OCI-LY7 (cell line): ENCODE measurements around the gene ALK. TPM values are rescaled to one million over a fixed set of nuclear protein-coding genes. Genes with fewer than 3 reads are reported as not detected.

Experiments used
- BruUV-seq: library from RNA; stranded (reverse); fragments of 400-500 nt; replicated peaks from 2 replicates; lab custom pipeline; 2021; lab: Mats Ljungman, UMichigan
- CTCF ChIA-PET: fragments of 300-600 bp; sonication (Branson Sonifier 250); formaldehyde crosslinking; loops from one replicate; lab custom pipeline; 2022; ENCODE audit warnings: antibody characterized with exemption; ENCODE audit not compliant: unreplicated experiment; lab: Charles Lee
- POLR2A ChIA-PET: fragments of 300-600 bp; sonication (Branson Sonifier 250); formaldehyde crosslinking; loops from one replicate; lab custom pipeline; 2022; ENCODE audit warnings: antibody characterized with exemption; lab: Charles Lee
- DNase-seq: peaks from one replicate; pipeline ENCODE4 v3.0.0-alpha.2; 2015; ENCODE audit warnings: low spot score
- H2AFZ ChIP-seq: fragments of 200-600 bp; sonication (generic), shearing (Covaris generic); 2 replicates; pipeline ENCODE4 v1.6.1; 2014; ENCODE audit warnings: mild to moderate bottlenecking, antibody characterized with exemption, low read length, moderate library complexity
- H3K27ac ChIP-seq: fragments of 200-600 bp; sonication (generic); 2 replicates; pipeline ENCODE4 v1.5.1; 2014; ENCODE audit warnings: mixed run types, low read depth, mild to moderate bottlenecking, moderate library complexity, low read length, inconsistent platforms; ENCODE audit not compliant: poor library complexity, severe bottlenecking
- H3K36me3 ChIP-seq: fragments of 200-600 bp; sonication (generic); 2 replicates; pipeline ENCODE4 v1.6.1; 2014; ENCODE audit warnings: mild to moderate bottlenecking, antibody characterized with exemption, low read length, moderate library complexity, mixed read lengths; ENCODE audit not compliant: insufficient read depth
- H3K4me1 ChIP-seq: fragments of 200-600 bp; sonication (generic); 2 replicates; pipeline ENCODE4 v1.5.1; 2014; ENCODE audit warnings: mild to moderate bottlenecking, low read length; ENCODE audit not compliant: insufficient read depth, poor library complexity, severe bottlenecking
- H3K4me2 ChIP-seq: fragments of 200-600 bp; sonication (generic); 2 replicates; pipeline ENCODE4 v1.6.1; 2014; ENCODE audit warnings: mild to moderate bottlenecking, low read length
- H3K4me3 ChIP-seq: fragments of 200-600 bp; sonication (generic); 2 replicates; pipeline ENCODE4 v1.5.1; 2014; ENCODE audit warnings: mild to moderate bottlenecking, low read depth, low read length; ENCODE audit not compliant: poor library complexity, severe bottlenecking
- H3K79me2 ChIP-seq: fragments of 200-600 bp; sonication (generic); 2 replicates; pipeline ENCODE4 v1.6.1; 2016; ENCODE audit warnings: low read depth, mild to moderate bottlenecking, low read length, moderate library complexity, mixed read lengths; ENCODE audit not compliant: insufficient read depth
- H3K9me2 ChIP-seq: fragments of 200-600 bp; sonication (generic); 2 replicates; pipeline ENCODE4 v1.6.1; 2016; ENCODE audit warnings: mild to moderate bottlenecking, low read length, mixed read lengths; ENCODE audit not compliant: insufficient read depth
- H3K9me3 ChIP-seq: fragments of 200-600 bp; sonication (generic); 2 replicates; pipeline ENCODE4 v1.6.1; 2014; ENCODE audit warnings: mild to moderate bottlenecking, mixed run types, low read length, mixed read lengths
- H4K20me1 ChIP-seq: fragments of 200-600 bp; sonication (generic); 2 replicates; pipeline ENCODE4 v1.6.1; 2014; ENCODE audit warnings: mild to moderate bottlenecking, antibody characterized with exemption, low read length, moderate library complexity, mixed read lengths; ENCODE audit not compliant: insufficient read depth
- CTCF ChIP-seq: fragments of 200-600 bp; sonication (generic); conservative IDR thresholded peaks from 2 replicates; pipeline ENCODE4 v1.5.1; 2014; ENCODE audit warnings: mild to moderate bottlenecking, antibody characterized with exemption, low read length, moderate library complexity, mixed read lengths
- EZH2phosphoT487 ChIP-seq: fragments of 200-600 bp; sonication (generic); IDR thresholded peaks from 2 replicates; pipeline ENCODE4 v1.6.1; 2018; ENCODE audit warnings: low read depth, borderline replicate concordance, mild to moderate bottlenecking, mixed run types, antibody characterized with exemption, low read length, moderate library complexity, mixed read lengths
- intact Hi-C: fragments of 100-400 bp; cut with micrococcal nuclease; formaldehyde crosslinking; loops from one replicate; pipeline ENCODE4 v1.10.0; 2022; ENCODE audit not compliant: unreplicated experiment
- total RNA-seq, 2 experiments: library from RNA; depleted of rRNA in 1 of 2; stranded (reverse); fragments of >200 nt in 1 of 2; shearing (Covaris generic) in 1 of 2; gene quantifications; 2 replicates each; pipeline ENCODE4 v1.2.3, GENCODE V29; 2014 to 2022

ALK gene
- total RNA-seq, 2 experiments from 2014 or later: 0.09 TPM; not detected in 1

- no peak overlapping the region for H3K27ac ChIP-seq
- H3K4me2 ChIP-seq: no peak overlapping the region
- H3K4me1 ChIP-seq: no peaks in the 10 kb centered on the region
- ChIA-PET POLR2A (interaction anchor here (0.6 to 0.7 kb wide), 2 partner anchors 23 to 66 kb away, joined by 5 to 6 read pairs; no protein-coding TSS in a partner anchor), CTCF (no interaction called here)
- H3K9me3 ChIP-seq: no peaks in the 10 kb centered on the region
- no peak for DNase-seq
- no peaks in the 10 kb centered on the region for H3K79me2 ChIP-seq
- TF ChIP-seq EZH2phosphoT487: no peak
- TF ChIP-seq CTCF: no peak
- no peaks in the 10 kb centered on the region for H3K9me2 ChIP-seq
- BruUV-seq: no TSS peak
- H3K4me3 ChIP-seq: no peak overlapping the region
- intact Hi-C loops: no loop called here
- no peaks in the 10 kb centered on the region for H4K20me1 ChIP-seq
- no peak overlapping the region for H2AFZ ChIP-seq
- H3K36me3 ChIP-seq: no peaks in the 10 kb centered on the region
Observed at GRCh38 chr2:29332540-29332939, 588.8 kb downstream of the ALK start.

GRCh38 chr2:29329899-29330298, 591.5 kb downstream of the ALK start:
- ChIA-PET POLR2A (interaction anchor here (0.8 kb wide), 1 partner anchor 48 kb away, joined by 3 read pairs; no protein-coding TSS in a partner anchor), CTCF (no interaction called here)
- H2AFZ ChIP-seq: no peak overlapping the region
- no peak overlapping the region for H3K4me2 ChIP-seq
- BruUV-seq: no TSS peak
- intact Hi-C loops: no loop called here
- no peaks in the 10 kb centered on the region for H3K9me3 ChIP-seq
- TF ChIP-seq EZH2phosphoT487 (no peak), CTCF (0 out of 2 replicates have a peak, but pooled peaks have one; percentile 34)
- H3K4me3 ChIP-seq: no peak overlapping the region
- H3K9me2 ChIP-seq: no peaks in the 10 kb centered on the region
- H3K27ac ChIP-seq: no peak overlapping the region
- H3K4me1 ChIP-seq: no peaks in the 10 kb centered on the region
- no peaks in the 10 kb centered on the region for H3K79me2 ChIP-seq
- no peaks in the 10 kb centered on the region for H4K20me1 ChIP-seq
- no peak for DNase-seq
- H3K36me3 ChIP-seq: no peaks in the 10 kb centered on the region

GRCh38 chr2:29326926-29327325, 594.5 kb downstream of the ALK start:
- H3K4me1 ChIP-seq: no peaks in the 10 kb centered on the region
- H3K4me3 ChIP-seq: no peak overlapping the region
- no peak for DNase-seq
- TF ChIP-seq EZH2phosphoT487 (no peak), CTCF (no peak)
- no peaks in the 10 kb centered on the region for H3K9me2 ChIP-seq
- no peak overlapping the region for H3K27ac ChIP-seq
- ChIA-PET POLR2A (no interaction called here), CTCF (no interaction called here)
- intact Hi-C loops: no loop called here
- no peaks in the 10 kb centered on the region for H3K79me2 ChIP-seq
- BruUV-seq: no TSS peak
- H3K4me2 ChIP-seq: no peak overlapping the region
- H3K36me3 ChIP-seq: no peaks in the 10 kb centered on the region
- H2AFZ ChIP-seq: no peak overlapping the region
- no peaks in the 10 kb centered on the region for H3K9me3 ChIP-seq
- H4K20me1 ChIP-seq: no peaks in the 10 kb centered on the region
